Gastrocnemius medialis (tissue), 4 donors: ENCODE results near the gene PDGFRB.

Source experiments
- CTCF ChIP-seq, 5 experiments: fragments of 450-650 bp in 3 of 5; fragments of 200-600 bp in 2 of 5; sonication (generic) in 2 of 5; IDR thresholded peaks in 4 of 5; conservative IDR thresholded peaks in 1 of 5; 1 replicate in 4 of 5; 2 replicates in 1 of 5; pipeline ENCODE4 v1.5.1; 2016 to 2019; ENCODE audit warnings: antibody characterized with exemption in 5 of 5, mild to moderate bottlenecking in 3 of 5, moderate library complexity in 3 of 5
- POLR2A ChIP-seq, 2 donors: fragments of 450-650 bp; IDR thresholded peaks; one replicate each; pipeline ENCODE4 v1.6.1; 2017; ENCODE audit warnings: antibody characterized with exemption in 2 of 2, mild to moderate bottlenecking in 2 of 2, moderate library complexity in 2 of 2

- TF ChIP-seq POLR2A (IDR thresholded peaks at IDR 0.05) (no peak), CTCF (IDR thresholded peaks at IDR 0.05 in 4 of 5, conservative IDR thresholded peaks at IDR 0.05 in 1 of 5) (no peak)
These were observed 75.7 kb downstream of the PDGFRB start for GRCh38 chr5:150079909-150080461.
